ENCODE measurements around the gene NLRP12. TPM values are rescaled to one million over a fixed set of nuclear protein-coding genes. Genes with fewer than 3 reads are reported as not detected.

NLRP12 gene
- total and polyA plus RNA-seq, 2 of the 4 experiments (the other 2 are of a cell fraction) = not detected

DNA sequence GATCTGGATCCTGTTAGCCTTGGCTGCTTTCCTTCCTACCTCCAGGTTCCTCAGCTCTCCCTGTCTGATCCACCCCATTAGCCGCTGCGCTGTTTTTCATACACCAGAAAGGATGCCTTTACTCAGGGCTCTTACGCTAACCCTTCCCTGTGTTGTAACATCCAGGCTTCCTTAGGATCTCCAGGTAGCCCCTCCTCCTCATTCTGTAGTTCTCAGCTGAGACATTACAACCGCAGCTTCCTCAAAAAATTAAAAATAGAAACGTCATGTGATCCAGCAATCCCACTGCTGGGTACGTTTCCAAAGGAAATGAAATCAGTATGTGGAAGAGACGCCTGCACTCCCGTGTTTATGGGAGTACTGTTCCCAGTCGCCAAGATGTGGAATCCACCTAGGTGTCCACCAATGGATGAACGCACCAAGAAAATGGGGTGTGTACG lies 25.1 kb upstream of the NLRP12 start:
- H3K4me2 ChIP-seq (ENCODE audit: low read depth, low read length) = no peak overlapping the region
- WGBS, 2 experiments (ENCODE audit: extremely low coverage in 2 of 2, insufficient read length in 1 of 2) = 62% methylated on average over 9 of the region's 11 CpGs; no CpG with 5 or more reads in 1 of the 2 experiments

More for the DNA sequence above, 25.1 kb upstream of the NLRP12 start:
- H3K36me3 ChIP-seq (ENCODE audit: control insufficient read depth, insufficient read depth, low read length) = no peaks in the 10 kb centered on the region
- in situ Hi-C loops (cut with MboI; ENCODE audit: low sequenced_read_pairs) (no loop called here), dilution Hi-C loops (cut with HindIII; ENCODE audit: low sequenced_read_pairs, unreplicated experiment) (no loop called here), intact Hi-C loops (cut with micrococcal nuclease) (no loop called here)
- TF ChIP-seq FOS (IDR thresholded peaks at IDR 0.05; ENCODE audit: low read depth, low read length) (no peak), RCOR1 (IDR thresholded peaks at IDR 0.05; ENCODE audit: insufficient replicate concordance, low read length) (no peak), USF2 (IDR thresholded peaks at IDR 0.05; ENCODE audit: low read depth, low read length) (no peak), SMC3 (IDR thresholded peaks at IDR 0.05; ENCODE audit: low read depth, low read length) (no peak), POLR2A (IDR thresholded peaks at IDR 0.05; ENCODE audit: low read depth, low read length) (no peak), NFE2L2 (IDR thresholded peaks at IDR 0.05; ENCODE audit: low read depth, low read length) (no peak), MAZ (IDR thresholded peaks at IDR 0.05; ENCODE audit: borderline replicate concordance, low read depth, low read length) (no peak), RAD21 (IDR thresholded peaks at IDR 0.05; ENCODE audit: low read length) (no peak), BHLHE40 (IDR thresholded peaks at IDR 0.05; ENCODE audit: low read depth, low read length) (no peak), CHD1 (IDR thresholded peaks at IDR 0.05; ENCODE audit: low read depth, low read length) (no peak), CTCF (conservative IDR thresholded peaks at IDR 0.05; ENCODE audit: low read depth, low read length) (no peak), RFX5 (IDR thresholded peaks at IDR 0.05; ENCODE audit: low read depth, low read length) (no peak), CEBPB (IDR thresholded peaks at IDR 0.05; ENCODE audit: low read depth, low read length) (no peak), MXI1 (IDR thresholded peaks at IDR 0.05; ENCODE audit: borderline replicate concordance, low read depth, low read length) (no peak), ELK1 (IDR thresholded peaks at IDR 0.05; ENCODE audit: borderline replicate concordance, low read depth, low read length) (no peak), MAFK (IDR thresholded peaks at IDR 0.05; ENCODE audit: low read depth, low read length) (no peak)
- H2BK5ac ChIP-seq (ENCODE audit: low read depth, low read length, poor library complexity, severe bottlenecking) = no peak overlapping the region
- no peak overlapping the region for H3K4ac ChIP-seq (ENCODE audit: low read depth, low read length)
- no peak overlapping the region for H2BK120ac ChIP-seq (ENCODE audit: low read depth, low read length)
- H3K4me1 ChIP-seq (ENCODE audit: control insufficient read depth, insufficient read depth, low read length) = 0 out of 2 replicates have a peak, but pooled peaks cover 2% of the 10 kb centered on the region
- ChIA-PET POLR2A (ENCODE audit: unreplicated experiment) (no interaction called here), CTCF (interaction anchor here (0.5 to 0.9 kb wide), 2 partner anchors 178 to 199 kb away, joined by 3 read pairs; no protein-coding TSS in a partner anchor)
- no peak overlapping the region for H3K23ac ChIP-seq (ENCODE audit: low read depth, low read length)
- no peaks in the 10 kb centered on the region for H3K9me3 ChIP-seq (ENCODE audit: control insufficient read depth, insufficient read depth, low read length)
- H3K79me1 ChIP-seq (ENCODE audit: low read depth in 1 of 2, low read length in 2 of 2) = no peaks in the 10 kb centered on the region
- peak overlapping the region; percentile 53 for H2AFZ ChIP-seq (replicated peaks; ENCODE audit: low read length, poor library complexity)
- no peaks in the 10 kb centered on the region for H3K9me1 ChIP-seq (ENCODE audit: insufficient read depth, low read length)
- no peak overlapping the region for H4K91ac ChIP-seq (ENCODE audit: insufficient read depth, low read depth, low read length)
- peak; percentile 23 for DNase-seq
- no peaks in the 10 kb centered on the region for H3K27me3 ChIP-seq (ENCODE audit: control insufficient read depth, insufficient read depth, low read length)
- no peak overlapping the region for H2AK5ac ChIP-seq (ENCODE audit: low read depth, low read length)
- ATAC-seq (ENCODE audit: low read depth) = no peak
- H4K20me1 ChIP-seq (ENCODE audit: insufficient read depth, low read length) = no peaks in the 10 kb centered on the region
- H3K56ac ChIP-seq (ENCODE audit: extremely low read depth, insufficient read depth, low read length) = no peak overlapping the region
- H3K18ac ChIP-seq (ENCODE audit: low read depth, low read length) = no peak overlapping the region
- H3K14ac ChIP-seq (replicated peaks; ENCODE audit: low read depth, low read length) = no peak overlapping the region
- no peak overlapping the region for H3K27ac ChIP-seq (ENCODE audit: insufficient read depth, low read length)
- no peak overlapping the region for H3K9ac ChIP-seq (ENCODE audit: low read depth, low read length)
- H2AK9ac ChIP-seq (replicated peaks; ENCODE audit: low read depth, low read length, poor library complexity) = no peak overlapping the region
- H2BK15ac ChIP-seq (ENCODE audit: low read depth, low read length) = no peak overlapping the region
- H3K4me3 ChIP-seq (ENCODE audit: insufficient read depth, low read depth, low read length) = no peak overlapping the region
- no TSS peak for BruUV-seq (replicated peaks)
- H2BK20ac ChIP-seq (ENCODE audit: low read depth, low read length) = no peak overlapping the region
- no peak overlapping the region for H4K5ac ChIP-seq (ENCODE audit: low read depth, low read length)
- no peak overlapping the region for H4K8ac ChIP-seq (ENCODE audit: low read depth in 2 of 2, low read length in 2 of 2)

All from IMR-90 (cell line).